IMR-90 (cell line): ENCODE data around the gene NR5A1. TPM values are rescaled to one million over a fixed set of nuclear protein-coding genes. Genes with fewer than 3 reads are reported as not detected.

Experiments
- ATAC-seq: fragments of 200-7000 bp; cut with Tn5 transposase; 2 replicates; pipeline ENCODE4 v1.9.1; 2020; ENCODE audit warnings: low read depth, mild to moderate bottlenecking, moderate library complexity
- BruUV-seq: library from RNA; stranded (reverse); fragments of 400-500 nt; replicated peaks from 2 replicates; lab custom pipeline; 2021; lab: Mats Ljungman, UMichigan
- CTCF ChIA-PET: fragments of 300-600 bp; formaldehyde crosslinking; extraction: SDS; loops from one replicate; lab custom pipeline; 2021; ENCODE audit warnings: antibody characterized with exemption; lab: Yijun Ruan, JAX
- POLR2A ChIA-PET: fragments of 300-600 bp; sonication (Branson Sonifier 250); formaldehyde crosslinking; loops from one replicate; lab custom pipeline; 2022; ENCODE audit warnings: antibody characterized with exemption; ENCODE audit not compliant: unreplicated experiment; lab: Charles Lee
- DNase-seq: peaks from one replicate; pipeline ENCODE4 v3.0.0; 2013
- H2AFZ ChIP-seq: replicated peaks from 2 replicates; pipeline ENCODE3; 2013; ENCODE audit warnings: low read length, mild to moderate bottlenecking; ENCODE audit not compliant: poor library complexity
- H2AK5ac ChIP-seq: 2 replicates; pipeline ENCODE4 v1.6.1; 2013; ENCODE audit warnings: low read depth, low read length, inconsistent platforms
- H2AK9ac ChIP-seq: replicated peaks from 2 replicates; pipeline ENCODE3; 2013; ENCODE audit warnings: mild to moderate bottlenecking, low read depth, low read length, moderate library complexity; ENCODE audit not compliant: poor library complexity
- H2BK120ac ChIP-seq: 2 replicates; pipeline ENCODE4 v1.6.1; 2013; ENCODE audit warnings: low read depth, low read length, inconsistent platforms
- H2BK15ac ChIP-seq: 3 replicates; pipeline ENCODE4 v1.6.1; 2013; ENCODE audit warnings: low read depth, low read length, inconsistent platforms
- H2BK20ac ChIP-seq: 2 replicates; pipeline ENCODE4 v1.6.1; 2013; ENCODE audit warnings: low read depth, mild to moderate bottlenecking, inconsistent platforms, low read length, moderate library complexity
- H2BK5ac ChIP-seq: 2 replicates; pipeline ENCODE4 v1.6.1; 2013; ENCODE audit warnings: mild to moderate bottlenecking, low read depth, low read length, inconsistent platforms; ENCODE audit not compliant: poor library complexity, severe bottlenecking
- H3K14ac ChIP-seq: replicated peaks from 2 replicates; pipeline ENCODE4 v1.6.1; 2013; ENCODE audit warnings: low read depth, low read length, inconsistent platforms
- H3K18ac ChIP-seq: 2 replicates; pipeline ENCODE4 v1.6.1; 2013; ENCODE audit warnings: low read depth, low read length, control low read depth
- H3K23ac ChIP-seq: 2 replicates; pipeline ENCODE4 v1.6.1; 2013; ENCODE audit warnings: low read depth, low read length, inconsistent platforms
- H3K27ac ChIP-seq: 2 replicates; pipeline ENCODE4 v1.5.1; 2013; ENCODE audit warnings: mild to moderate bottlenecking, control low read depth, low read length; ENCODE audit not compliant: insufficient read depth
- H3K27me3 ChIP-seq: 2 replicates; pipeline ENCODE4 v1.6.1; 2013; ENCODE audit warnings: low read length; ENCODE audit not compliant: control insufficient read depth, insufficient read depth
- H3K36me3 ChIP-seq: 2 replicates; pipeline ENCODE4 v1.6.1; 2013; ENCODE audit warnings: low read length, mixed read lengths; ENCODE audit not compliant: control insufficient read depth, insufficient read depth
- H3K4ac ChIP-seq: 2 replicates; pipeline ENCODE4 v1.6.1; 2013; ENCODE audit warnings: low read depth, low read length, inconsistent platforms
- H3K4me1 ChIP-seq: 2 replicates; pipeline ENCODE4 v1.6.1; 2013; ENCODE audit warnings: low read length, mixed read lengths; ENCODE audit not compliant: control insufficient read depth, insufficient read depth
- H3K4me2 ChIP-seq: 2 replicates; pipeline ENCODE4 v1.6.1; 2013; ENCODE audit warnings: low read depth, mild to moderate bottlenecking, control low read depth, low read length, moderate library complexity
- H3K4me3 ChIP-seq: 2 replicates; pipeline ENCODE4 v1.5.1; 2013; ENCODE audit warnings: low read depth, mild to moderate bottlenecking, control low read depth, low read length, moderate library complexity; ENCODE audit not compliant: insufficient read depth
- H3K56ac ChIP-seq: 2 replicates; pipeline ENCODE4 v1.6.1; 2013; ENCODE audit warnings: low read length, inconsistent platforms; ENCODE audit not compliant: insufficient read depth; ENCODE audit errors: extremely low read depth
- H3K79me1 ChIP-seq, 2 experiments: 2 replicates each; pipeline ENCODE4 v1.6.1; 2013; ENCODE audit warnings: low read length in 2 of 2, inconsistent platforms in 1 of 2, low read depth in 1 of 2
- H3K9ac ChIP-seq: 2 replicates; pipeline ENCODE4 v1.6.1; 2013; ENCODE audit warnings: low read depth, low read length, control low read depth
- H3K9me1 ChIP-seq: 2 replicates; pipeline ENCODE4 v1.6.1; 2013; ENCODE audit warnings: low read length, inconsistent platforms; ENCODE audit not compliant: insufficient read depth
- H3K9me3 ChIP-seq: 2 replicates; pipeline ENCODE4 v1.6.1; 2013; ENCODE audit warnings: low read length; ENCODE audit not compliant: control insufficient read depth, insufficient read depth
- H4K20me1 ChIP-seq: 2 replicates; pipeline ENCODE4 v1.6.1; 2013; ENCODE audit warnings: low read length, inconsistent platforms; ENCODE audit not compliant: insufficient read depth
- H4K5ac ChIP-seq: 2 replicates; pipeline ENCODE4 v1.6.1; 2013; ENCODE audit warnings: mild to moderate bottlenecking, low read depth, low read length, control low read depth
- H4K8ac ChIP-seq, 2 experiments: 2 replicates each; pipeline ENCODE4 v1.6.1; 2013; ENCODE audit warnings: low read depth in 2 of 2, low read length in 2 of 2, control low read depth in 1 of 2, inconsistent platforms in 1 of 2
- H4K91ac ChIP-seq: 2 replicates; pipeline ENCODE4 v1.6.1; 2013; ENCODE audit warnings: low read depth, low read length, inconsistent platforms; ENCODE audit not compliant: insufficient read depth
- BHLHE40 ChIP-seq: fragments of 150-350 bp; IDR thresholded peaks from 2 replicates; pipeline ENCODE4 v1.6.1; 2016; ENCODE audit warnings: mild to moderate bottlenecking, low read depth, low read length
- CEBPB ChIP-seq: IDR thresholded peaks from 2 replicates; pipeline ENCODE4 v1.6.1; 2012; ENCODE audit warnings: low read depth, low read length, improper control_type of control experiment
- CHD1 ChIP-seq: IDR thresholded peaks from 2 replicates; pipeline ENCODE4 v1.6.1; 2012; ENCODE audit warnings: low read depth, low read length, improper control_type of control experiment
- MAFK ChIP-seq: IDR thresholded peaks from 2 replicates; pipeline ENCODE4 v1.6.1; 2012; ENCODE audit warnings: low read depth, low read length, improper control_type of control experiment
- MXI1 ChIP-seq: IDR thresholded peaks from 2 replicates; pipeline ENCODE4 v1.6.1; 2012; ENCODE audit warnings: low read depth, mild to moderate bottlenecking, low read length, moderate library complexity, borderline replicate concordance
- RAD21 ChIP-seq: IDR thresholded peaks from 2 replicates; pipeline ENCODE4 v1.6.1; 2012; ENCODE audit warnings: low read length, improper control_type of control experiment
- RCOR1 ChIP-seq: IDR thresholded peaks from 2 replicates; pipeline ENCODE4 v1.6.1; 2012; ENCODE audit warnings: mild to moderate bottlenecking, low read length, improper control_type of control experiment; ENCODE audit not compliant: insufficient replicate concordance
- SMC3 ChIP-seq: fragments of 150-350 bp; IDR thresholded peaks from 2 replicates; pipeline ENCODE4 v1.6.1; 2016; ENCODE audit warnings: low read depth, mild to moderate bottlenecking, antibody characterized with exemption, low read length, moderate library complexity
- WGBS, 2 experiments: methylation state at CpG; one replicate each; pipeline versions ENCODE4 v1.1.5 to v1.1.7; 2013; ENCODE audit warnings: missing lambda C conversion rate in 2 of 2; ENCODE audit not compliant: insufficient read length in 1 of 2; ENCODE audit errors: extremely low coverage in 2 of 2; 5-methylcytosine and 5-hydroxymethylcytosine counted together
- dilution Hi-C: fragments of 300-500 bp; cut with HindIII; formaldehyde crosslinking; loops from one replicate; pipeline ENCODE4 v1.14.3; 2018; ENCODE audit warnings: low sequenced_read_pairs; ENCODE audit not compliant: unreplicated experiment
- in situ Hi-C: fragments of 300-500 bp; cut with MboI; formaldehyde crosslinking; loops from 3 replicates; pipeline ENCODE4 v1.14.3; 2019; ENCODE audit warnings: low sequenced_read_pairs, inconsistent platforms, mixed read lengths
- intact Hi-C: fragments of 100-400 bp; cut with micrococcal nuclease; formaldehyde crosslinking; loops from 2 replicates; pipeline ENCODE4 v1.10.0; 2022
- polyA plus RNA-seq, 3 experiments: library from polyadenylated mRNA; depleted of rRNA; stranded (reverse); fragments of >200 nt; gene quantifications; 2 replicates each; pipeline ENCODE4 v1.2.3, GENCODE V29; 2012; ENCODE audit warnings: low replicate concordance in 1 of 3
- total RNA-seq: library from RNA; depleted of rRNA; stranded (reverse); fragments of >200 nt; gene quantifications from 2 replicates; pipeline ENCODE4 v1.2.3, GENCODE V29; 2012

The NR5A1 gene
- total and polyA plus RNA-seq, 2 of the 4 experiments (the other 2 are of a cell fraction): not detected

DNA sequence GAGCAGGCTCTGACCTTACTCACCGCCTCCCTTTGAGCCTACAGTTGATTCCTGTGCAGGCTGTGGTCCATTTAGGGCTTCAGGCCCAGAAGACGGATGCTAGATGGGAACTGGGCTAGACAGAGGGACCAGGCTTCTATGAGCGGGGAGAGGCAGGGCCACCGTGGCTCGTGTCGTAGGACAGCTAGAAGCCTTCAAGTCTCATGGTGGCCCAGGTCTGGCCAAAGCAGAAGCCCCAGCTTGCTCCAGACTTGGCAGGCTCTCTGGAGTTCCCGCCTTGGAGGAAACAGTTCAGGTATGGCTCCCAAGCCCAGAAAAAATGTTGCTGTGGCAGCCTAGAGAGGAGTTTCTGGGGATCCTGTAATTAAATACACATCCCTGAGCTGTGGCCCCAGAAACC, 10.9 kb upstream of the NR5A1 start:
- dilution Hi-C loops: no loop called here
- H3K4me3 ChIP-seq: no peak overlapping the region
- no peak for ATAC-seq

More for the DNA sequence above, 10.9 kb upstream of the NR5A1 start:
- Histone ChIP-seq H4K91ac (no peak overlapping the region), H2BK20ac (no peak overlapping the region), H3K23ac (no peak overlapping the region), H3K36me3 (no peaks in the 10 kb centered on the region), H3K4me1 (peaks cover 4% of the 10 kb centered on the region), H3K4me2 (no peak overlapping the region), H3K9ac (no peak overlapping the region), H4K8ac (no peak overlapping the region), H3K27ac (no peak overlapping the region), H4K20me1 (no peaks in the 10 kb centered on the region), H3K14ac (no peak overlapping the region), H2BK120ac (no peak overlapping the region), H3K56ac (no peak overlapping the region), H2AK5ac (no peak overlapping the region), H2BK15ac (no peak overlapping the region), H2AFZ (no peak overlapping the region), H3K4ac (no peak overlapping the region), H2BK5ac (no peak overlapping the region), H2AK9ac (no peak overlapping the region), H4K5ac (no peak overlapping the region), H3K79me1 (no peaks in the 10 kb centered on the region), H3K9me3 (no peaks in the 10 kb centered on the region), H3K9me1 (peaks cover 3% of the 10 kb centered on the region; the same call in 1 of the 2 replicates), H3K27me3 (peaks cover 45% of the 10 kb centered on the region), H3K18ac (no peak overlapping the region)
- intact Hi-C loops (no loop called here), in situ Hi-C loops (no loop called here)
- no peak for DNase-seq
- CTCF ChIA-PET: interaction anchor here (1.1 kb wide), 1 partner anchor 239 kb away, joined by 3 read pairs; no protein-coding TSS in a partner anchor
- no TSS peak for BruUV-seq
- POLR2A ChIA-PET: no interaction called here
- WGBS, 2 experiments: no CpG with 5 or more reads among the region's 7 CpGs
- TF ChIP-seq MAFK (no peak), RCOR1 (no peak), CHD1 (no peak), RAD21 (no peak), BHLHE40 (no peak), SMC3 (no peak), MXI1 (no peak), CEBPB (no peak)
